OCI-LY7 (cell line): Measurements from ENCODE around the gene ATG4A. TPM values are rescaled to one million over a fixed set of nuclear protein-coding genes. Genes with fewer than 3 reads are reported as not detected.

Source experiments
- BruUV-seq: library from RNA; stranded (reverse); fragments of 400-500 nt; replicated peaks from 2 replicates; lab custom pipeline; 2021; lab: Mats Ljungman, UMichigan
- CTCF ChIA-PET: fragments of 300-600 bp; sonication (Branson Sonifier 250); formaldehyde crosslinking; loops from one replicate; lab custom pipeline; 2022; ENCODE audit warnings: antibody characterized with exemption; ENCODE audit not compliant: unreplicated experiment; lab: Charles Lee
- POLR2A ChIA-PET: fragments of 300-600 bp; sonication (Branson Sonifier 250); formaldehyde crosslinking; loops from one replicate; lab custom pipeline; 2022; ENCODE audit warnings: antibody characterized with exemption; lab: Charles Lee
- DNase-seq: peaks from one replicate; pipeline ENCODE4 v3.0.0-alpha.2; 2015; ENCODE audit warnings: low spot score
- H2AFZ ChIP-seq: fragments of 200-600 bp; sonication (generic), shearing (Covaris generic); 2 replicates; pipeline ENCODE4 v1.6.1; 2014; ENCODE audit warnings: mild to moderate bottlenecking, antibody characterized with exemption, low read length, moderate library complexity
- H3K27ac ChIP-seq: fragments of 200-600 bp; sonication (generic); 2 replicates; pipeline ENCODE4 v1.5.1; 2014; ENCODE audit warnings: mixed run types, low read depth, mild to moderate bottlenecking, moderate library complexity, low read length, inconsistent platforms; ENCODE audit not compliant: poor library complexity, severe bottlenecking
- H3K36me3 ChIP-seq: fragments of 200-600 bp; sonication (generic); 2 replicates; pipeline ENCODE4 v1.6.1; 2014; ENCODE audit warnings: mild to moderate bottlenecking, antibody characterized with exemption, low read length, moderate library complexity, mixed read lengths; ENCODE audit not compliant: insufficient read depth
- H3K4me1 ChIP-seq: fragments of 200-600 bp; sonication (generic); 2 replicates; pipeline ENCODE4 v1.5.1; 2014; ENCODE audit warnings: mild to moderate bottlenecking, low read length; ENCODE audit not compliant: insufficient read depth, poor library complexity, severe bottlenecking
- H3K4me2 ChIP-seq: fragments of 200-600 bp; sonication (generic); 2 replicates; pipeline ENCODE4 v1.6.1; 2014; ENCODE audit warnings: mild to moderate bottlenecking, low read length
- H3K4me3 ChIP-seq: fragments of 200-600 bp; sonication (generic); 2 replicates; pipeline ENCODE4 v1.5.1; 2014; ENCODE audit warnings: mild to moderate bottlenecking, low read depth, low read length; ENCODE audit not compliant: poor library complexity, severe bottlenecking
- H3K79me2 ChIP-seq: fragments of 200-600 bp; sonication (generic); 2 replicates; pipeline ENCODE4 v1.6.1; 2016; ENCODE audit warnings: low read depth, mild to moderate bottlenecking, low read length, moderate library complexity, mixed read lengths; ENCODE audit not compliant: insufficient read depth
- H3K9me2 ChIP-seq: fragments of 200-600 bp; sonication (generic); 2 replicates; pipeline ENCODE4 v1.6.1; 2016; ENCODE audit warnings: mild to moderate bottlenecking, low read length, mixed read lengths; ENCODE audit not compliant: insufficient read depth
- H3K9me3 ChIP-seq: fragments of 200-600 bp; sonication (generic); 2 replicates; pipeline ENCODE4 v1.6.1; 2014; ENCODE audit warnings: mild to moderate bottlenecking, mixed run types, low read length, mixed read lengths
- H4K20me1 ChIP-seq: fragments of 200-600 bp; sonication (generic); 2 replicates; pipeline ENCODE4 v1.6.1; 2014; ENCODE audit warnings: mild to moderate bottlenecking, antibody characterized with exemption, low read length, moderate library complexity, mixed read lengths; ENCODE audit not compliant: insufficient read depth
- EZH2phosphoT487 ChIP-seq: fragments of 200-600 bp; sonication (generic); IDR thresholded peaks from 2 replicates; pipeline ENCODE4 v1.6.1; 2018; ENCODE audit warnings: low read depth, borderline replicate concordance, mild to moderate bottlenecking, mixed run types, antibody characterized with exemption, low read length, moderate library complexity, mixed read lengths
- intact Hi-C: fragments of 100-400 bp; cut with micrococcal nuclease; formaldehyde crosslinking; loops from one replicate; pipeline ENCODE4 v1.10.0; 2022; ENCODE audit not compliant: unreplicated experiment
- total RNA-seq, 2 experiments: library from RNA; depleted of rRNA in 1 of 2; stranded (reverse); fragments of >200 nt in 1 of 2; shearing (Covaris generic) in 1 of 2; gene quantifications; 2 replicates each; pipeline ENCODE4 v1.2.3, GENCODE V29; 2014 to 2022
- TF ChIP-seq, protein P1 (sequence below): fragments of 200-600 bp; sonication (generic); conservative IDR thresholded peaks from 2 replicates; pipeline ENCODE4 v1.5.1; 2014; ENCODE audit warnings: mild to moderate bottlenecking, antibody characterized with exemption, low read length, moderate library complexity, mixed read lengths

The ATG4A gene
- total RNA-seq, 2 experiments from 2014 or later = 9.9 to 14.7 TPM

DNA sequence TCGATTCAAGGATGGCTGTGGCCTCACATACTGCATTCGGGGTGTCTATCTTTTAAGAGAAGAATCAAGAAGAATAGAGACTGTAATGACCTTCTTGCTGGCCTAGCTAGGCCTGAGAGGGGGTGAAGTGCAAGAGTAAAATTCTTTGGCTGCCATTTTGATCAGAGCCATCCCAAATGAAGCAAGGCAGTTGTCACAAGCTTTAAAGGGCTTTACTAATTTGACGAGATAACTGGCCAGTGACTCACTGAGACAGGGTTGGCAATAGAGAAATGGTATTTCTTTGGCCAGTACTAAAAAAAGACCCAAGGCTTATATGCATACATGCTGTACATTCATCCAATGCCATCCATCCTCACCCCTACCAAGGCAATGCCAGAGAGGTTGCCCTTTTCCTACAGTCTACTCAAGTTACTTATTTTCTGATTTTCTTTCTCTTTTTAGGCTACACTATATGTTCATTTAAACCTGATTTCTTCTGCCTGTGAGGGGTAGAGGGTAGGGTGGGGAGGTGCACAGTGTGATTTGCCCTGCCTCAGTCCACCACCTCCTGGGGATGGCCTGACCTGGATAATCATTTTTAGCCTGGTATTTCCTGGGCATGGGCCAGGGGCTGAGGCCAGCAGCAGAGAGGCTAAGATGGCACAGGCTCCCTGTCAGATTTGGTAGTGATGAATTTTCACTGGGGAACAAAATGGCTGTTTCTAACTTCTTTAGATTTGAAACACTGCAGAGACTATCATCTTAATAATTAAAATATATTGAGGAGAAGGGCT, 32.2 kb downstream of the ATG4A start:
- DNase-seq = no peak
- Histone ChIP-seq H3K4me1 (no peaks in the 10 kb centered on the region), H3K36me3 (peaks cover 7% of the 10 kb centered on the region), H3K9me3 (no peaks in the 10 kb centered on the region), H2AFZ (no peak overlapping the region), H3K4me3 (no peak overlapping the region), H3K9me2 (no peaks in the 10 kb centered on the region), H3K79me2 (no peaks in the 10 kb centered on the region), H4K20me1 (no peaks in the 10 kb centered on the region), H3K27ac (no peak overlapping the region), H3K4me2 (no peak overlapping the region)
- CTCF ChIA-PET = no interaction called here
- no TSS peak for BruUV-seq
- no peak for TF ChIP-seq EZH2phosphoT487
- TF ChIP-seq, protein P1, sequence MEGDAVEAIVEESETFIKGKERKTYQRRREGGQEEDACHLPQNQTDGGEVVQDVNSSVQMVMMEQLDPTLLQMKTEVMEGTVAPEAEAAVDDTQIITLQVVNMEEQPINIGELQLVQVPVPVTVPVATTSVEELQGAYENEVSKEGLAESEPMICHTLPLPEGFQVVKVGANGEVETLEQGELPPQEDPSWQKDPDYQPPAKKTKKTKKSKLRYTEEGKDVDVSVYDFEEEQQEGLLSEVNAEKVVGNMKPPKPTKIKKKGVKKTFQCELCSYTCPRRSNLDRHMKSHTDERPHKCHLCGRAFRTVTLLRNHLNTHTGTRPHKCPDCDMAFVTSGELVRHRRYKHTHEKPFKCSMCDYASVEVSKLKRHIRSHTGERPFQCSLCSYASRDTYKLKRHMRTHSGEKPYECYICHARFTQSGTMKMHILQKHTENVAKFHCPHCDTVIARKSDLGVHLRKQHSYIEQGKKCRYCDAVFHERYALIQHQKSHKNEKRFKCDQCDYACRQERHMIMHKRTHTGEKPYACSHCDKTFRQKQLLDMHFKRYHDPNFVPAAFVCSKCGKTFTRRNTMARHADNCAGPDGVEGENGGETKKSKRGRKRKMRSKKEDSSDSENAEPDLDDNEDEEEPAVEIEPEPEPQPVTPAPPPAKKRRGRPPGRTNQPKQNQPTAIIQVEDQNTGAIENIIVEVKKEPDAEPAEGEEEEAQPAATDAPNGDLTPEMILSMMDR = no peak
- POLR2A ChIA-PET = no interaction called here
- intact Hi-C loops = no loop called here

DNA sequence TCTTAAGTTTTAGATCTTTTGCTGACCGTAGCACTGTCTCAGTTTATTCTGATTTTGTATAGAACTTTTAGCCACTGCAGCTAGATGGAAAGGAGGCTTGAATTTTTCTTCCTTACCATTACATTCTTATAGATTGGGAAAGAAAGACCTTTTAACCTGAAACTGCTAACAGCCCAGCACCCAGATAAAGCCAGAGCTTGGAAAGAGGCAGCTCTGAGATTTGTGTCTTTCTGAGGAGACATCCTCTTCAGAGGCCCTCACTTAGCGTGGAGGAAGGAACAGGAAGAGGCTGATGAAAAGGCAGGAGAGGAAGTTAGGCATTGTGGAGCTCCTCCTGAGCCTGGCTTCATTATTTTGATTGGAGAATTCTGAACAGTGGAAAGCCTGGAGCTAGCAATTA, 35.1 kb downstream of the ATG4A start:
- no TSS peak for BruUV-seq
- TF ChIP-seq EZH2phosphoT487 = no peak
- TF ChIP-seq, protein P1 = no peak
- no peak overlapping the region for H2AFZ ChIP-seq
- no peaks in the 10 kb centered on the region for H3K9me2 ChIP-seq
- intact Hi-C loops = no loop called here
- no peak for DNase-seq
- H3K79me2 ChIP-seq = no peaks in the 10 kb centered on the region
- no peak overlapping the region for H3K4me2 ChIP-seq
- no peaks in the 10 kb centered on the region for H3K9me3 ChIP-seq
- no peak overlapping the region for H3K4me3 ChIP-seq
- H3K27ac ChIP-seq = no peak overlapping the region
- H3K4me1 ChIP-seq = no peaks in the 10 kb centered on the region
- peaks cover 7% of the 10 kb centered on the region for H3K36me3 ChIP-seq
- CTCF ChIA-PET = no interaction called here
- H4K20me1 ChIP-seq = no peaks in the 10 kb centered on the region
- POLR2A ChIA-PET = no interaction called here

DNA sequence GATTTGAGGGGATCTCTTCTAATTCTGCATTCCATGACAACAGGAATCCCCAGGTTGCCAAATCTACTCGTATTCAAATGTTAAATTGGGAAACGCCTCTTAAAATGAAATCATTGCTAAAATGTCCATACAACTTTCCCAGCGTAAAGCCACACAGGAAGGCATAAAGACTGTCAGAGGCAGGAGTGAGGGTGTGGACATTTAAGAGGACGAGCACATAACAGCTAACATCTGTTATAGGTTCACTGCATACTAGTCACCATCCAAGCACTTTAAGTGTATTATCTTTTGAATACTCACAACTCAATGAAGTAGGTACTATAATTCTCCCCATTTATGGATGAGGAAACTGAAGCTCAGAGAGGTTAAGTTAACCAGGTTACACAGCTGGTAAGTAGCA, 35.6 kb downstream of the ATG4A start:
- TF ChIP-seq, protein P1 = no peak
- TF ChIP-seq EZH2phosphoT487 = no peak
- no peaks in the 10 kb centered on the region for H4K20me1 ChIP-seq
- intact Hi-C loops = no loop called here
- H3K36me3 ChIP-seq = peaks cover 7% of the 10 kb centered on the region
- no peaks in the 10 kb centered on the region for H3K9me3 ChIP-seq
- H3K9me2 ChIP-seq = no peaks in the 10 kb centered on the region
- H3K79me2 ChIP-seq = no peaks in the 10 kb centered on the region
- no peak overlapping the region for H3K4me2 ChIP-seq
- no peak for DNase-seq
- H3K27ac ChIP-seq = no peak overlapping the region
- BruUV-seq = no TSS peak
- CTCF ChIA-PET = no interaction called here
- POLR2A ChIA-PET = no interaction called here
- no peak overlapping the region for H2AFZ ChIP-seq
- H3K4me1 ChIP-seq = no peaks in the 10 kb centered on the region
- H3K4me3 ChIP-seq = no peak overlapping the region
